Activated T-cell treated with anti-CD3 and anti-CD28 coated beads, Interleukin-2, amount 50 U/mL, for 48 hours (primary cell): ENCODE data around the gene OLFM4.
"Not testable (repeated sequence)": the region's sequence is repeated elsewhere in the genome, so short reads cannot be mapped to it uniquely, and the experiment has no call there.

Experiments
- DNase-seq, 2 experiments: peaks; one replicate each; pipeline ENCODE4 v3.0.0-alpha.2; 2020

OLFM4 gene, protein sequence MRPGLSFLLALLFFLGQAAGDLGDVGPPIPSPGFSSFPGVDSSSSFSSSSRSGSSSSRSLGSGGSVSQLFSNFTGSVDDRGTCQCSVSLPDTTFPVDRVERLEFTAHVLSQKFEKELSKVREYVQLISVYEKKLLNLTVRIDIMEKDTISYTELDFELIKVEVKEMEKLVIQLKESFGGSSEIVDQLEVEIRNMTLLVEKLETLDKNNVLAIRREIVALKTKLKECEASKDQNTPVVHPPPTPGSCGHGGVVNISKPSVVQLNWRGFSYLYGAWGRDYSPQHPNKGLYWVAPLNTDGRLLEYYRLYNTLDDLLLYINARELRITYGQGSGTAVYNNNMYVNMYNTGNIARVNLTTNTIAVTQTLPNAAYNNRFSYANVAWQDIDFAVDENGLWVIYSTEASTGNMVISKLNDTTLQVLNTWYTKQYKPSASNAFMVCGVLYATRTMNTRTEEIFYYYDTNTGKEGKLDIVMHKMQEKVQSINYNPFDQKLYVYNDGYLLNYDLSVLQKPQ

DNA sequence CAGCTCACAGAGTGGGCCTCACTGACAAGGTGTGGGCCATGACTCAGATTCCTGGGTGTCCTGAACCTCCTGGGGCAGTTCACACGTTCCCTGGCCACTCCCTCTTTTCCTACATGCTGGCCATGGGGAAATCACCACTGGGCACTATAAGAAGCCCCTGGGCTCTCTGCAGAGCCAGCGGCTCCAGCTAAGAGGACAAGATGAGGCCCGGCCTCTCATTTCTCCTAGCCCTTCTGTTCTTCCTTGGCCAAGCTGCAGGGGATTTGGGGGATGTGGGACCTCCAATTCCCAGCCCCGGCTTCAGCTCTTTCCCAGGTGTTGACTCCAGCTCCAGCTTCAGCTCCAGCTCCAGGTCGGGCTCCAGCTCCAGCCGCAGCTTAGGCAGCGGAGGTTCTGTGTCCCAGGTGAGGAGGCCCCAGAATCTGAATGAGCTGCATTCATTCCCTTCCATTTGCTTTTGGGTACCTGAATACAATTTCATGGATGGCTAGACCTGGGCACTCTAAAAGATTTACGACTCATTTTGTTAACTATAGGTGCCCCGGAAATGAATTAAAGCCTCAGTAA lies at the start of gene OLFM4:
TSS of gene OLFM4 (plus strand) at position 177 of the 567 bp plus-strand sequence. CDS start at position 201, 24 bp downstream.
- DNase-seq, result no peak

DNA sequence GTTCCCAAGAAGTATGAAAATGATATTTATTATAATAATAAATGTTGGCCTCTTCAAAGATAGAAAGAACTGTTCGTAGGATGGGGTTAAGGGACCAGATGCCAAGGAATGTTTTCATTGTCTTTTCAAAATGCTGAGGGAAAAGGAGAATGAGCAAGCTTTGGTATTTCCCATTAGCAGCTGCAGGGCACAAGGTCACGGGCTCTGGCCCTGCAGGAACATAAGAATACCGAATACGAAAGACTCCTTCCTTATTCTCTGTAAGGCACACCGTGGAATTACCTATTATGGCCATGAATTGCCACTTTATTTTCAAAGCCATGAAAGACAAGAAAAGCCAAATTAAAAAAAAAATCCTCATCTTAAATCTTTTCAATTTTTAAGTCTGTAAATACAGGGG lies 49.6 kb upstream of the OLFM4 start:
- DNase-seq, result no peak

DNA sequence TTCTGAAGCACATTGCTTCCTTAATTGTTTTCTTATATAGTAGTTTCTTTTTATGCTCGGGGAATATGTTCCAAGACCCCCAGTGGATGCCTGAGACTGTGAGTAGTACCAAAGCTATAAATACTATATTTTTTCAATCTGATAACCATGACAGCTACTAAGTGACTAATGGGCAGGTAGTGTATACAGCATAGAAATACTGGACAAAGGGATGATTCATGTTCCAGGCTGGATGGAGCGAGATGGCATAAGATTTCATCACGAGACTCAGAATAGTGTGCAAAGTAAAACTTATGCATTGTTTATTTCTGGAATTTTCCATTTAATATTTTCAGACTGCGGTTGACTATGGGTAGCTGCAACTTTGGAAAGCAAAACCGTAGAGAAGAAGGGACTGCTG lies 47.9 kb upstream of the OLFM4 start:
- DNase-seq, result no peak

DNA sequence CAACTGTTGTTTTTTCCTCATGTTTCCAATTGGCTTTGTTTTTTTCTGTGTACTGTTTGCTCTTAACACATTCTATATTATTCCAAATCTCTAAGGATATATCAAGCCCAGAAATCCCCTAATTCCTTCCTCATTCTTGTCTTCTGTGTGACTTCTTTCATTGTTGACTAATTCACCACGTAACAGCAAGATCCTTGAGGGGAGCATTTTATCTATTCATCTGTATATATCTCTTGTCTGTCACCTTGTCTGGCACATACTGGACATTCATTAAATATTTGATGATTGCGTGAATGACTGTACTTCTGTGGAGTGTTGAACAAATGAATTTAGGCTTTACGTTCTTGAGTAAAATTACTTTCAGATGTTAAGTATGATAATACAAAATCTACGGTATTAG lies 44.8 kb upstream of the OLFM4 start:
- no peak for DNase-seq

DNA sequence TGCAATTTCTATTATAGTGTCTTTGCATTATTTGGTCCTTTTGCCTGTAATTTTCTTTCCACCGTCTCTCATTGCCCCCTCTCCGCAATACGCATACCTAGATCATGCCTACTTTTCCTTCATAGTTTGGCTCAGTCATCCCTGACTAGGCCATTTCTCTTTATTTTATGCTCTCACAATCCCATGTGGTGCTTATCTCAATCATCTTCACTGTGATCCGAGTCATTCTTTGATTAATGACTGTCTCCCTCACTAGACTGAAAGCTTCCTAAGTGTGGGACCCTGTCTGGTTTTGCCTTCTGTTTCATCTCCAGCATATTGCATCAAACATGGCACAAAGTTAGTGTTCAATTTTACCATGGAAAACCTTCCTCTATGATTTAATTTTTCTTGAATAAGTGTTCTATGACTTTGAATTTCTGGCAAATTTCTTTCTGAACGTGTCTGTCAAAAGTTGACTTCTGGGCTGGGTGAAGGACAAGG lies 43.7 kb upstream of the OLFM4 start:
- no peak for DNase-seq

DNA sequence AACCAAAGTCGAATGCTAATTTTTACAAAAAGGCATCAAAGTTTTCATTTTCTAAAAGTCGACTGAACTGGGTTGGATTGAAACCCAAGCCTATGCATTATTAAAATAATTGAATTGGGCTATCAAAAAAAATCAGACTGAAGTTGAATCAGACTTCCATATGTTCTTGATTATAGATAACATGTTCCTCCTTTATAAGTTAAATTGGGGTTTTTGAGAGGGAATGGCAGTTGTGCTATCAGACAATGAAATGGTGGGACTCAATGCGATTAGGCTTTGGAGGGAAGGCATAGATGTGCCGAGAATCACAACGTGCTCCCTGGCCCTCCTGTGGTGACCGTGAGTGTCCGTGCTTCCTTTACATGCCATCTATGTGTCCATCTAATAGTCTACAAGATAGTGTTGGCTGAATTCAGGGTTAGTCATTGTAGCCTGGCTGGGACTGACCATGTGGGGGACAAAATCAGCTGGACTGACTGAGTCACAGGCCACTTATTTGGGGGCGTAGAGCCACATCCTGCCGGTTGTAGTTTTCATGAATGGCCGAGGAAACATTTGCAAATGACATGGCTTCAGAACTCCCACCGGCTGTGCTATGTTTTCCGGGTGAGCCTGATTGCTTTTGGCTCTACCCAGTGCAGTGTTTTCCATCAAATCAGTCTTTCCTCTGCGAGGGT lies 37.1 kb upstream of the OLFM4 start:
- no peak for DNase-seq

DNA sequence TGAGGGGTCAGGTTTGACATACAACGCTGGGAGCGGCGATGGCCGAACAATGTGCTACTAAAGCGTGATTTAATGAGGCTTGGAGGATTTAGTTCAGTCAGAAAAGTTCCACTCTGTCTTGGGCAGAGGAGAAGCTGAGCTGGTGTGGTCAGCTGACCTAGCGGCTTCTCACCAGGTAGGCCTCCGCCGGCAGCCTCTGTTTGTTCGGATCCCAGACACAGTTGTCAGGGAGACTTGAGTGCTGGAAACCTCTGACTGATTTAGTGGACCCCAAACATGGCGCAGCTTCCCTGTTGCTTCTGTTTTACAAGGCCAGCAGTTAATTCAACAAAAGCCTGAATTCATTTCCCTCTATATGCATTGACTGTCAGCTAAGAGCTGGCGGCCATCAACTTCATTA lies 36.5 kb upstream of the OLFM4 start:
- DNase-seq, result no peak

DNA sequence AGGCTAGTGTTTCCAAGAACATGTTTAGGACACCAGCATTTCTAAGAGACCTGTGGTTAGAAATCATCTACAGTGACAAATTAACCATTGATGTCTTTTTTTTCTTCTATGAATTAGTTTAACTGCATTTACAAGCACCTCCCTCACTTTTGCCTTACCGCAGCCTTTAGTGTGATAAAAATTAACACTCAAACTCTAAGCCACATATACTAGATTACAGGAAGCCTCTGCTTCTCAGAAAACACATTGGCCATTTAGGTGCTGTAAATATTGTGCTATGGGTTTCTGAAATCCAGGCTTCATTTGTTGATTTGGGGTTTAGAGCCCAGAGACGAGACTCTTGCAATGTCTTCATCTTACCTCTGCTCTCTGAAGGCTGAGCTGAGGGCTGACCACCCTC lies 34.6 kb upstream of the OLFM4 start:
- DNase-seq, result no peak

DNA sequence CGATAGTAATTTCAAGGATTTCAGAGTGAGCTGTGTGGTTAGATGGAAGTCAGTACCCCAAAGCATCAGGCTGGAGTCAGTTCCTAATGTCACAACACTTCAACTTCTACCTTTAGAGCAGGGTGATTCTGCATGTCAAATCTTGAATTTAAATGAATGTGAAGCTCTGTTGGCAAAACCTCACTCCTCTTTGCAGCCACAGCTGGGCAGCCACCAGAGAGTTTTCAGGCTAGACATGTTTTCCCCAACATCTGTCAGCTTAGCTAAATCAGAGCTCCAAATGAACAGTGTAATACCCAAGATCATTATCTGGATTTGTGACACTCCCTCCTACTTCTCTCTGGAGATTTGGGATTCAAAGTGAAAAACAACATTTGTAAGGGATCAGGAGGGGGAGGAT lies 33.7 kb upstream of the OLFM4 start:
- no peak for DNase-seq

DNA sequence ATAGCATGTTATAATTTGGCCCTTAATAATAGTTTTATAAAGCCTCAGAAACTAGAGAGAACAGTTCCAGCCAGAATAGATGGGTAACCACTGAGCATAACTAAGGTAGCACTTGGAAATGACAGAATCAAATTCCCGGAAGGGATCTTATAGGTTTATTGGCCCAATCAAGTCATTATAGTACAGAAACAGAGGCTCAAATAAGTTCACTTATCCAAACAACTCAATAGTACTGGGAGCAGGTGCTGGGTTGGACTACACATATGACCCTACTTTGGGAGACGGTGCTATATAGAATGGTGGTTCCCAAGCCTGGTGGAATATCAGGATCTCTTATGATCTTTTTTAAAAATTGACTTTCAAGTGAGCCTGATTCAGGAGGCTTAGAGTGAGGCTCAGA lies 32.7 kb upstream of the OLFM4 start:
- DNase-seq, result no peak

DNA sequence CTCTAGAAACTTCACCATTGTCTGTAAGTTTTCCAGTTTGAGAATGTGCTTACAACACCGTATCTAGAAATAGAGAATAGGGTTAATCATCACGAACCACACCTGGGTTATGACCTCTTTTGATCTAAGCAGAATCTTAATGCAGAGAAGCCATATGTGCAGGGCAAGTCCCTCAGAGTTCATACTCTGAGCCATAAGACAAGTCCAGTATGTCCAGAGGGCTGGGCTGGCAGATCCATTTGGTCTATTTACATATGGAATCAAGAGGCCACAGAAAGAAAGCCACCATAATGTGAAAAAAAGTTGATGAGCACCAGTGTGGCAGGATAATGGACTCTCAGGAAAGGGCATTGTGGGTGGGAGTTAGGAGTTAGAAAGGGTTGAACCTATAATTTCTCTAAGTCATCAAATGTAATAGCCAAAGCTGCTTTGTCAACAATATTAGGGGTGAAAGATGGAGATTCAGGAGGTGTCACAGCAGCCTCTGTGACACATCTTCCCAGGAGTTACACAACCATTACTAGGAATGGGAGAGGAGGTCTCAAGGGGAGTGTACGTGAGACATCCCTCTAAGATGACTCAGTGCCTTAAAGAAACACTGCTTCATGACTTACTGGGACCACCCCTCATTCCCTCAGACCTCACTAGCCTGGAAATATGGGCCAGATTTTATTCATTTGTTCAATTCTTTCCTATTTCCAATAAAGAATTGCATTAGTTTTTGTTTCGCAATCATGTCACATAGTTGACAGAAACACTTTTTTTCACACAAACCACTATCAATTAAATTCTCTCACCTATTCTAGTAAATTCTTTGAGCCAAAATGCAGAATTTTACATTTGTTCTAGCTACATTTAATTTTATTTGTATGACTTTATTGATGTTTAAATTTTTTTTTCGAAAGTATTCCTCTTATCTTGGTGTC lies 30.4 kb upstream of the OLFM4 start:
- DNase-seq, result no peak

DNA sequence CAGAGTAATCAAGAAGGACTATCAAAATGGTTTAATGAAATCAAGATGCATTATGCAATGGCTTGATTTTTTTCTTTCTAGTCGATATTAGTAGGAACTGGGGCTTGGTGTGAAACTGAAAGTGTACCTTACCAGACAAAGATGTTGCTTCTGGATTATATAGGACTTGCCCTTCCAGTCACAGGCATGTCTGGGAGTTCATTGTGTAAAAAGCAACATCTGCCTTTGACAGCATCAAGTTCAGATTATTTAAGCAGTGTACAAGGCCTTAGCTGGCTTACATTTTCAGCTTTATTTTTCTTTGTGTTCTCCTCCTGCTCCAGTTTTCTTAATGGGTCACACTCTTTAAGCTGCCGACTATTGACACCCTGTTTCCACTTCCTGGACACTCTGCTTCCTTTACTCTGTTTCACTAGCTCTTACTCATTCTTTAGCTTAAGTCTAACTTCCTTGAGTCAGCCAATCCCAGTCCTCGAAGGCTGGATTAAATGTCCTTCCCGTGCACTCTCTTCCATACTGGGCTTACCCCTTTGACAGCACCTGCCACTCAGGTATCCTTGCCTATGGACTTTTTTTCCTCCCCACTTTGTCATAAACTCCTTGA lies 29.4 kb upstream of the OLFM4 start:
- no peak for DNase-seq

DNA sequence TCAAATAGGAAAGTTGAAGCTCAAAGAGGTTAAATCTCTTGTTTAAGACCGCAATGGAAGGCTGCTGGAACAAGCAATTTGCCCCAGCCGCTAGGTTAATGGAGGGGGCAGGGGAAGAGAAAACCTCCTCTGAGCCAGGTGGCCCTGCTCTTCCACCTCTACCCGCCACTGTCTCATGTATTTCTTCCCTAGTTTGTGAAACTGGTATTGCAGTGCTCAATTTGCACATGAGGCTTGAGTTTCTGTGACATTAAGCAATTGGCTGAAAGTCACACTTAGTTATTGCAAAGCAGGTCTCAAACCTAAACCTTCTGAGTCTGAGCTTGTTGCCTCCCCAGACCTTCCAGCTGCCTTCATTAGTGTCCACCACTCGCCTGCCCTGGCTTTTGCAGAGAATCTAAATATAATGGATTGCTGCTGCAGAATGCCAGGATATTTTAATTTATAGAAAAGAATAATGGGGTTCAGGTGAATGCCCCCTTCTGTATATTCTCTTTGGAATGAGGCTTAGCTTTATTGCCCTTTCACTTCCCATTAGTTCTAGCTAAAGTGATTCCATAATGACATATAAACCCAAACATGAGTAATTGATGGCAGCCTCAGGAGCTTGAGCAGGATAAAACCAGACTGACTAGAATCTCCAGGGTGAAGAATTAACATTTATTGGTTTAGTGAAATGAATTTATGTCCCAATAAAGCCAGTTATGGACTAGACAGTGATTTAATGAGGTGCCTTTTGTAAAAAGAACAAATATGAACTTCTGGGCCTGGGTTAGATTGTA lies 27.0 kb upstream of the OLFM4 start:
- DNase-seq, result no peak

DNA sequence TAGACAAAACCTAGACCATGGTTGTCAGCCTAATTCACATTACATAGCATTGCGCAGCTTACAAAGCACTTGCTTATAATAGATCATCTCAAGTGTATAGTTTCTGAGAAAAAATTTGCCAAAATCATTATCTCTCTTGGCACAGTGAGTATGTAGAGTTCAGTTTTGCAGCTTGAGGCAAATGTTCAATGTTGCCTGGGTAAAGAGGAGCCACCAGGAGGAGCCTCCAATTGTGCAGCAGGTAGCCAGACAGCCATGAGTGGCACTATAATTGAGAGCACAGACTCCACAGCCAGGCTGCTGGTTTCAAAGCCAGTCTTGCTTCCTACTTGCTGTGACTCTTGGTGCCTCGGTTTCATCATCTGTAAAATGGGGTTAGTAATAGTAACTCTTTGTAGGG lies 24.0 kb upstream of the OLFM4 start:
- no peak for DNase-seq

DNA sequence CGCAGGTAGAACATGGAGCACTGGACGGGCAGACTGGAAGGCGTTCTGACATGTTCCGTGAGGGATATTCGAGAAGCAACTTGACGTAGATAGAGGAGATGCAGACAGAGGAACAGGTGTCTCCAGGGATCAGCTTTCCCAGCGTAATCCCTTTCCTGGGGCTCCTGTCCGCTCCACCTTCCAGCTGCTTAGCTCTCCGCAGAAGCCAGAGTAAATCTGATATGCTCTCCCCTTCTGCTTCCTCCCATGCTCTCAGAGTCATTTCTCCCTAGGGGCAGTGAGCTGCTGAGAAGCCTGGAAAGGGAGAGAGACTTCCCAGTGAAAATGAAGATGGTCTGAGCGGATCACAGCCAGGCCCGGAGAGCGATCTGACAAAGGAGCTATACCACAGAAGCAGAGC lies 23.0 kb upstream of the OLFM4 start:
- DNase-seq, result no peak

DNA sequence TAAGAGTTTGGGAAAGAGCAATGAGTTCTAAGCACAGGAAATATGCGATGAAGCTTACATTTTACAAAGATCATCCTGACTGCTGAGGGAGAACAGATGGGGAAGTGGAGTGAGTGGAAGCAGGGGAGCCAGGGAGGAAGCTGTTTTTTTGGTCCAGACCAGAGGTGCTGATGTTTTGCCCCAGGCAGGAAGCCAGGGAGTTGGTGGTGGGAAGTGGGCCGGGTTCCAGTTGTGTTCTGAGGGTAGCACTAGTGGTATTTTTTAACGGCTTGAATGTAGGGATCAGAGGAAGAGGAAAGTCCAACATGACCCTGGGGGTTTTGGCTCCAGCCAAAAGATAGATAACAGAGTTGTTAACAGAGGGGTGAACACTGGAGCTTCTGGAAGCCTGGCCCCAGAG lies 20.7 kb upstream of the OLFM4 start:
- no peak for DNase-seq

DNA sequence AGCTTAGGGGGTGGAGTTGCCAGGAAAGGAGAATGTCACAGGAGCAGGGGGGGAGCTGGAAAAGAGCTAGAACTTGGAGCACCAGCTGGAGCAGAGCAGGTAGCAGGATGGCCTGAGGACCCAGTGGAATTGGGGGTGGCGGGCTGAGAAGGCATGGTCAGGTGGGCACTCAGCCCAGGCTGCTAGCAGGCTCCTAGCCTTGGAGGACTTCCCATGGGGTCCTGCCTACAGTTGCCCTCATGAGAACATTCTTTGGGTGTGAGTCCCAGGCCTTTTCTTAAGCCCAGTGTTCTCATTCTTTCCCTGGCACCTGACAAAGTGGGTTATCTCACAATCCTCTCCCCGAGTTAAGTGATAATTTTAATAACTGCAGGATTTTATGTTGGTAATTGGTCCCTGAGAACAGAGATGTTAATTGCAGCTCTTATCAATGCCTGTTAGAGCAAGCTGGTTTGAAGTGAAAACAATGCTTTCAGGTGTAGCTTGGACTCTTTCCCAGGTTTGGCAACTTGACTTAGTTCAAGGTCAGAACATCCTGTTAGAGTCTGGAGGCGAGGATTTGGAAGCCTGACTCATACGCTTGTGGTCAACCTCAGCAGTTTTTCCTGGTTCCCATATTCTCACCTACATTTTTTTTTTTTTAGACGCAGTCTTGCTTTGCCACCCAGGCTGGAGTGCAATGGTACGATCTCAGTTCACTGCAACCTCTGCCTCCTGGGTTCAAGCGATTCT lies 18.1 kb upstream of the OLFM4 start:
- DNase-seq, result no peak

DNA sequence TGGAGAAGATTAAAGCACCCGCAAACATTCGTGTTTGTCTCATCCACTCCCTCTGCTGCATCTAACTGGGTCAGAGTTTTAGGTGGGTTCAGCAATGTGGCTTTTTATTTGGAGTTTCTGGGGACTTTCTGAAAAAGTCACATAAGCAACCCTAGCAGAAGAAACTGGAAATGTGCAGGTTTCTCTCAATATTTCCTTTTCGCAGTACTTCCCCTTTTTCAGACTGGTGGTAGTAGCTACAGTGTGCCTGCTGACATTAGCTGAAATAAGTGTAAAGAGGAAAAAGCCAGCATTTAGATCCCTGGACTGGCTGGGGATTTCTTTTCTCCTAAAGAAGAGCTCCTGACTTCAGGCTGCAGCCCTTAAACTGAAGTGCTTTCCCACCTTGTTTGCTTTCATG lies 15.9 kb upstream of the OLFM4 start:
- DNase-seq, result no peak

DNA sequence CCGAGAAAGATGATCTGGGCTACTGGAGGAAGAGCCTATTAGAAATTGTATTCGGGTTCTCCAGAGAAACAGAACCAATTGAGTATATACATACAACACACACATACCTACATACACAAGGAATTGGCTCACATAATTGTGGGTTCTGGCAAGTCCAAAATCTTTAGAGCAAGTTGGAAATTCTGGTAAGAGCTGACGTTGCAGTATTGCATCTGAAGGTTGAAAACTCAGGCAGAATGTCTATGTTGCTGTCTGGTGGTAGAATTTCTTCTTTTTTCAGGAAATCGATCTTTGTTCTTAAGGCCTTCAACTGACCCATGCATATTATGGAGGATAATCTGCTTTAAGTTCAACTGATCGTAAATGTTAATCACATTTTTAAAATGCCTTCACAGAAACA lies 15.5 kb upstream of the OLFM4 start:
- DNase-seq, result no peak

DNA sequence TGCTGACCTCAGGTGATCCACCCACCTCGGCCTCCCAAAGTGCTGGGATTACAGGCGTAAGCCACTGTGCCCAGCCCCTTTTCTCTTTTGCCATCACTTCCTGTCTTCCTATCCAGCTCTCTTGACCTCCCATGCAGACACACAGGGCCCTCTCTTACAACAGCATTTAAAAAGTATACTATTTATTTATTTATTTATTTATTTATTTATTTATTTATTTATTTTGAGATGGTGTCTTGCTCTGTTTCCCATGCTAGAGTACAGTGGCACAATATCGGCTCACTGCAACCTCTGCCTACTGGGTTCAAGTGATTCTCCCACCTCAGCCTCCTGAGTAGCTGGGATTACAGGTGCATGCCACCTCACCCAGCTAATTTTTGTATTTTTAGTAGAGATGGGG lies 14.6 kb upstream of the OLFM4 start:
- not testable (repeated sequence) for DNase-seq
